ENCODE results near the gene ECHDC3. TPM values are rescaled to one million over a fixed set of nuclear protein-coding genes. Genes with fewer than 3 reads are reported as not detected.

The ECHDC3 gene
- total RNA-seq, 2 experiments from 2014 or later = not detected

GRCh38 chr10:11754173-11754572 lies 12.0 kb downstream of the ECHDC3 start:
- H3K79me2 ChIP-seq (ENCODE audit: insufficient read depth, low read depth, low read length) = no peaks in the 10 kb centered on the region
- ChIA-PET POLR2A (interaction anchor here (0.6 to 0.7 kb wide), 2 partner anchors 16 to 288 kb away, joined by 3 read pairs; no protein-coding TSS in a partner anchor), CTCF (ENCODE audit: unreplicated experiment) (no interaction called here)
- H3K4me1 ChIP-seq (ENCODE audit: insufficient read depth, low read length, poor library complexity, severe bottlenecking) = peaks cover 6% of the 10 kb centered on the region
- no peaks in the 10 kb centered on the region for H3K36me3 ChIP-seq (ENCODE audit: insufficient read depth, low read length)
- H3K9me2 ChIP-seq (ENCODE audit: insufficient read depth, low read length) = no peaks in the 10 kb centered on the region
- no peak overlapping the region for H2AFZ ChIP-seq (ENCODE audit: low read length)
- intact Hi-C loops (cut with micrococcal nuclease; ENCODE audit: unreplicated experiment) = no loop called here
- TF ChIP-seq CTCF (conservative IDR thresholded peaks at IDR 0.05; ENCODE audit: low read length) (no peak), EZH2phosphoT487 (IDR thresholded peaks at IDR 0.05; ENCODE audit: borderline replicate concordance, low read depth, low read length) (no peak)
- no peak overlapping the region for H3K4me2 ChIP-seq (ENCODE audit: low read length)
- no peak overlapping the region for H3K4me3 ChIP-seq (ENCODE audit: low read depth, low read length, poor library complexity, severe bottlenecking)
- BruUV-seq (replicated peaks) = no TSS peak
- no peaks in the 10 kb centered on the region for H3K9me3 ChIP-seq (ENCODE audit: low read length)
- H4K20me1 ChIP-seq (ENCODE audit: insufficient read depth, low read length) = no peaks in the 10 kb centered on the region
- DNase-seq (ENCODE audit: low spot score) = no peak
- no peak overlapping the region for H3K27ac ChIP-seq (ENCODE audit: low read depth, low read length, poor library complexity, severe bottlenecking)

- no peaks in the 10 kb centered on the region for H3K9me3 ChIP-seq (ENCODE audit: low read length)
- H3K4me3 ChIP-seq (ENCODE audit: low read depth, low read length, poor library complexity, severe bottlenecking) = no peak overlapping the region
- CTCF ChIA-PET (ENCODE audit: unreplicated experiment) = no interaction called here
- BruUV-seq (replicated peaks) = no TSS peak
- intact Hi-C loops (cut with micrococcal nuclease; ENCODE audit: unreplicated experiment) = no loop called here
- H2AFZ ChIP-seq (ENCODE audit: low read length) = no peak overlapping the region
- no peaks in the 10 kb centered on the region for H4K20me1 ChIP-seq (ENCODE audit: insufficient read depth, low read length)
- POLR2A ChIA-PET = interaction anchor here (0.6 to 0.7 kb wide), 4 partner anchors 15 to 288 kb away, joined by 3 to 4 read pairs (median 3); no protein-coding TSS in a partner anchor
- peaks cover 6% of the 10 kb centered on the region for H3K4me1 ChIP-seq (ENCODE audit: insufficient read depth, low read length, poor library complexity, severe bottlenecking)
- no peaks in the 10 kb centered on the region for H3K36me3 ChIP-seq (ENCODE audit: insufficient read depth, low read length)
- H3K27ac ChIP-seq (ENCODE audit: low read depth, low read length, poor library complexity, severe bottlenecking) = no peak overlapping the region
- TF ChIP-seq CTCF (conservative IDR thresholded peaks at IDR 0.05; ENCODE audit: low read length) (no peak), EZH2phosphoT487 (IDR thresholded peaks at IDR 0.05; ENCODE audit: borderline replicate concordance, low read depth, low read length) (no peak)
- H3K4me2 ChIP-seq (ENCODE audit: low read length) = no peak overlapping the region
- DNase-seq (ENCODE audit: low spot score) = no peak
- H3K79me2 ChIP-seq (ENCODE audit: insufficient read depth, low read depth, low read length) = no peaks in the 10 kb centered on the region
- H3K9me2 ChIP-seq (ENCODE audit: insufficient read depth, low read length) = no peaks in the 10 kb centered on the region
These were observed 12.4 kb downstream of the ECHDC3 start for GRCh38 chr10:11754620-11755019.

- Histone ChIP-seq H3K27ac (ENCODE audit: low read depth, low read length, poor library complexity, severe bottlenecking) (no peak overlapping the region), H3K9me2 (ENCODE audit: insufficient read depth, low read length) (no peaks in the 10 kb centered on the region), H3K4me2 (ENCODE audit: low read length) (no peak overlapping the region), H3K4me3 (ENCODE audit: low read depth, low read length, poor library complexity, severe bottlenecking) (no peak overlapping the region), H3K36me3 (ENCODE audit: insufficient read depth, low read length) (no peaks in the 10 kb centered on the region), H4K20me1 (ENCODE audit: insufficient read depth, low read length) (no peaks in the 10 kb centered on the region), H2AFZ (ENCODE audit: low read length) (no peak overlapping the region), H3K4me1 (ENCODE audit: insufficient read depth, low read length, poor library complexity, severe bottlenecking) (peaks cover 6% of the 10 kb centered on the region), H3K9me3 (ENCODE audit: low read length) (no peaks in the 10 kb centered on the region), H3K79me2 (ENCODE audit: insufficient read depth, low read depth, low read length) (no peaks in the 10 kb centered on the region)
- POLR2A ChIA-PET = interaction anchor here (0.7 to 1.2 kb wide), 4 partner anchors 9 to 500 kb away, joined by 3 to 7 read pairs (median 4); no protein-coding TSS in a partner anchor
- CTCF ChIA-PET (ENCODE audit: unreplicated experiment) = interaction anchor here (0.6 kb wide), 1 partner anchor 329 kb away, joined by 4 read pairs; no protein-coding TSS in a partner anchor
- intact Hi-C loops (cut with micrococcal nuclease; ENCODE audit: unreplicated experiment) = no loop called here
- BruUV-seq (replicated peaks) = no TSS peak
- no peak for DNase-seq (ENCODE audit: low spot score)
- TF ChIP-seq EZH2phosphoT487 (IDR thresholded peaks at IDR 0.05; ENCODE audit: borderline replicate concordance, low read depth, low read length) (no peak), CTCF (conservative IDR thresholded peaks at IDR 0.05; ENCODE audit: low read length) (no peak)
These were observed 13.5 kb downstream of the ECHDC3 start for GRCh38 chr10:11755512-11756263.
